Activated CD4-positive, CD25-positive, alpha-beta regulatory T cell (primary cell): Measurements from ENCODE around the gene TTLL9.

Experiments
- DNase-seq, 4 experiments: peaks; one replicate each; lab custom pipeline; 2025; lab: John Stamatoyannopoulos, UW

The TTLL9 gene

DNA sequence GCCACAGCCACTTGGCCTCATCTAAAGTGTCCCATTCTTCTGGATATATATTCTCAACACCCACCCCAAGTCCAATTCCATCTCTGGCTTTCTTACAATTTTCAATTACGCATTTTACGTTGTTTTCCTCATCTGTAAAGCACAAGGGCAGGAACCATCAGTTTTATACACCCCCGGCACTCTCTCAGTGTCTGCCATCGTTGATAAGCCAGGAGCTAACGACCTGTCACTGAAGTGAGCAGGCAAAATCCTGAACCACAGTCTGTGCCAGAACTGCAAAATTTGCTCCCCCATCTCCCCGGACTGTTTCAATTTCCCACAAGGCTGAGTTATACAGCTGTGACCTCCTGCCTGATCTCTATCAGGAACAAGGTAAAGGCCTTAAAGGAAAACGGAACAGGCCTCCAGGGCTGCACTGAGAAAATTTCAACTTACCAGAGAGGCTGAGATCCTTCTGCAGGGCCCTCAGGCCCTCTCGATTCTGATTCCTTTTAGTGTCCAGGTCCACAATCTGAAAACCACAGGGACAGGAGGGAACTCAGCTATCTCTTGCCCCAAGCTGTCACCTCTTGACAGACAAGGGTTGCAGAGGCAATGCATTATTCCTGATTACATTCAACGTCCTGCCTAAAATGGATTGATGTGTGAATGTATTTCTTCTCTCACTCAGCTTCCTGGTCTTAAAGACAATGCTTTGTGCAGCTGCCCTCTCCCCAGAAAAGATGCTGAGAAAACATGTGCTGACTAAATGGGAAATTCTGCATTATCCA is 79.6 kb downstream of the TTLL9 start:
- no peak for DNase-seq

DNA sequence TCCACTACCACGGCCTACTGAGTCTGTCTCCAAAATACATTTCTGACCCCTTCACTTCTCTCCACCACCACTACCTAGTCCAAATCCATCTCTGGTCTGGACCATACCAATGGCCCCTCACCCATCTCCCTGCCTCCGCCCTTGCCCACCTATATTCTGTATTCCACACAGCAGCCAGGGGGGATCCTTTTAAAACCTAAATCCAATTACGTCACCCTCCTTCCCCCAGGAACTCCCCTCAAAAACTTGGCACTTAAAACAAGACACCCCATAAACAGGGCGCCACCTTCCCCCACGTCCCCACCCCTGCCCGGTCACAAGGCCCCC is 80.7 kb downstream of the TTLL9 start:
- no peak for DNase-seq

DNA sequence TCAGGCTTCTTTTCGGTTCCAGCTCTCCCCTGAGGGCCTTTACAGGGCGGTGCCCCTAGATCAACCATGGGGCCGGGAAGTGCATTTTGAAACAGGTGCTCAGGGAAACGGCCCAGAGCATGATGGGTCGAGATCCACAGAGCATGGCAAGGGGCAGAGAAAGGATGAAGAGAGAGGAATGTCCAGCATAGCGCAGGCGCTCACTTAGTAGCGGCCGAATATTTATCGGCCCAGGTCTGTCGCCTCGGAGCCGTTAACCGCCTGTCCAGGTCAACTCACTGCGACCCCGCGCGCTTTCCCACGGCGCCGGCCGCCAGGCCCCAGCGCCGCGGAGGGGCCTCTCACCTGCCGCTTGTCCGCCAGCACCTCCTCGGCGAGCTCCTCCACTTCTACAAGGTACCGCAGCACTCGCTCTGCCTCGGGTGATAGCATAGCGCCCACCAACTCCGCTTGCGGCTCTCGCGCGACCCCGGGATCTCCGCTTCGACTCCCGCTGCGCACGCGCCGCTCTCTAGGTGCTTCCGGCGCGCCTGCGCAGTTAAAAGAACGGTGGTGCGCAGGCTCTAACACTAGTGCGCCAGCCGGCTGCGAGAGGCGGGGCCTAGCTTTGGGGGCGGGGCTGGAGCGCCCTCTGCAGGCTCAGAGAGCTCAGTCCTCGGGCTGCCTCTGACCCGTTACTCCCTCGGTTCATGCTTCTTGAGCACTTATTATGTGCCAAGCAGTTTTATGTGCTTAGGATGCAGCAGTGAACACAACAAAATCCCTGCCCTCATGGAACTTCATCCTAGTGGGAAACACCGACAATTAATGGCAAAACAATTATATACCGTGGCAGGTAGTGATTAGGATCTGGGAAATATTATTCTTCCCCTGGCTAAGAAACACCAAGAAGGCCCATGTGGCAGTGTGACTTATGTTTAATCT is 81.4 kb downstream of the TTLL9 start, which contains the start of gene PDRG1:
TSS of gene PDRG1 (minus strand) at position 517 of the 924 bp plus-strand sequence. CDS start at position 432, 85 bp downstream.
- DNase-seq, result peak; percentile 91 to 95 (median 94)

DNA sequence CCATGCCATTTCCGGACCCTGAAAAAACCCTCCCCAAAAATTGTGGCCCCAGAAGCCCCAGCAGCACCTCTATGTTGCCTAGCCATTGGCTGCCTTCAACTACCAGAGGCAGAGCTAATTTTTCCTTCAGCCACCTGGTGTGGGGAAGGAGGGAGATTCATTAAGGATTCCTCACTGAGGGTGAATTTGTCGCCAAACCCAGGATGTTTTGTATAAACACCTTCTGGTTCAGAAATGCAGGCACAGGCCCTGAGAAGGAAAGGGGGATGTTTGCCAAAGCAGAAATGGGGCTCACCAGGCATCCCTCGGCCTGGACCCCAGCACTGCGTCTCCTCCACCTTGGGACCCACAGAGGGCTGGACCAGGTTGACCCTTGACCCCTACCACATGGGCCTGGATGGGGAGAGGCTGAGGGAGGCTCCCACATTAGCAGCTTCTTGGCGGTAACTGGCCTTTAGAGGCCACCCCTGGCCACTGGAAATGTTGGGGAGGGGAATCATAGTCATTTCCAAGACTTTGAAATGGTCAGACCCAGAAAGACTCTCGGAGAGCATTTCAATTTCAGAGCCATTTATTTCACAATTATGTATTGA is 83.2 kb downstream of the TTLL9 start:
- DNase-seq, result no peak

DNA sequence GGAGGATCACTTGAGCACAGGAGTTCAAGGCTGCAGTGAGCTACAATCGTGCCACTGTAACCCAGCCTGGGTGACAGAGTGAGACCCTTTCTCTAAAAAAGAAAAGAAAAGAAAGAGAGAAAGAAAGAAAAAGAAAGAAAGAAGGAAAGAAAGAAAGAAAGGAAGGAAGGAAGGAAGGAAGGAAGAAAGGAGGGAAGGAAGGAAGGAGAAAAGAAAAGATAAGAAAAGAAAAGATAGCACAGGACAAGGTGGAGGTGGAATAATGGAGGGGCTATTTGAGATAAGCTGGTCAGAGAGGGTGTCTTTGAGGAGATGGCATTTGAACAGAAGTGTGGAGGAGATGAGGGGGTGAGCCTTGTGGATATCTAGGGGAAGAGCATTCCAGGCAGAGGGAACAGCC is 84.1 kb downstream of the TTLL9 start:
- DNase-seq, result no peak

DNA sequence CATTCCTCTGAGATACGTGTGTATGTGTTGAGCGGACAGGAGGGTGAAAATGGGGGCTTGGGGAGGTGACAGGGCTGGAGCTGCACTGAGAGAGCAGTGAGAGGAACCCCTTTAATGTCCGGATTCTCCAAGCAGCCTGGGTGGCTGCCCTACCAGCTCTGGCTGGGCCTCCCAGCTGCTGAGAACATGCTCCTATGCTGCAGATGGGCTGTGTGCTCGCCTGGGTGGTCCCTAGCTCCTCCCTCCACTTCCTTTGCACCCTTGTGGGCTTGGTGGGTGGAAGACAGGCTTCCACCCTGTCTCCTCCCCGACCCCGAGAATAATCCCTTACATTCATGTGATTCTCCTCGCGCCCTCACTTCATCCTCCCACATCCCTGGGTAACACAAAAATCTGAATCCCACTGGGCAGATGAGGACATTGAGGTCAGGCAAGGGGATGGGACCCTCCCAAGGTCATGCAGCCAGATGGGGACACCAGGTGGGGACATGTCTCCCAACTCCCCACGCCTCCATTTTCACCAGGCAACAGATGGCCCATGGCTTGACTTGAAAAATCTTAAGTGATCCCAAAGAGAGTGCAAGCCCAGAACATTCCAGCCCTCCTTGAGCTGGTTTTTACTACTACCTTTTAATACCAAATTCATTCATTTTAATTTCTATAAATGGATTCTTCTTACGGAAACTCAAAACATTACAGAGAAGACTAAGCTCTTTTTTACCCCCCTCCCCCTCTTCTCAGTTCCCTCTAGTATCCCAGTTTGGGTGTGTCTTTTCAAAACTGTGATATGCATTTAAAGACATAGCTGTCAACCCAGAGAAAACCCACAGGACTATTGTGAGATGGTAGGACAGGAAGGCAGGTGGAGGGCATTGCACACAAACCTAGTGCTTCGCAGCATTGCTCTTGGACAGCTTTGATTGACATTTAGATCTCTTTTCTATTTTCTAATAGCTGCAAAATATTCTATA is 86.4 kb downstream of the TTLL9 start:
- no peak for DNase-seq

DNA sequence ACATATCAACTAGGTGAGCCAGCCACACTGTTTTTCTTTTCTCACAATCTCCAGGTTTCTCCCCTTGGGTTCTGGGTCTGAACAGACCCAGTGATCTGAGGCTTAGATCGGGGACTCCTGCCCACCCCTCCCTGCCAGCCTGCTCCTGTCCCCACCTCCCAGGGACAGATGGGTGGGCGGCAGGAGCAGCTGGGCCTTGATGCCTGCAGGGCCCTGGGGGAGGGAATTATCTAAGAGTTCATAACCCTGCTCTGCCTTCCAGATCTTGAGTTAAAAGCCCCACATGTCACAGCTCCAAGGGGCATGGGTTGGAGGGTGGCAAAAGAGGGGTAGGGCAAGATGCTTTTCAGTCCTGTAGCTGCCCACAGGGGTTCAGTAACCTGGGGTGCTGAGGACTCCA is 92.3 kb downstream of the TTLL9 start:
- DNase-seq, result no peak

DNA sequence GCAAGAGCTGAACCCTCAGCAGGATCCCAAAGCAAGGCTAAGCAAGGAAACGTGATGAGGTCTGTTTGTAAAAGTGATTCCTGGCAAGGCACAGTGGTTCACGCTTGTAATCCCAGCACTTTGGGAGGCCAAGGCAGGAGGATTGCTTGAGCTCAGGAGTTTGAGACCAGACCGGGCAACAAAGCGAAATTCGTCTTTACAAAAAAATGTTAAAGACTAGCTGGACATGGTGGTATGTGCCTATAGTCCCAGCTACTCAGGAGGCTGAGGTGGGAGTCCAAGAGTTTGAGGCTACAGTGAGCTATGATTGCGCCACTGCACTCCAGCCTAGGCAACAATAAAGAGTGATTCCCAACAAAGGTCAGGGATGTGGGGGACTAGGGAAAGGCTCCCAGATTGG is 93.5 kb downstream of the TTLL9 start:
- no peak for DNase-seq

DNA sequence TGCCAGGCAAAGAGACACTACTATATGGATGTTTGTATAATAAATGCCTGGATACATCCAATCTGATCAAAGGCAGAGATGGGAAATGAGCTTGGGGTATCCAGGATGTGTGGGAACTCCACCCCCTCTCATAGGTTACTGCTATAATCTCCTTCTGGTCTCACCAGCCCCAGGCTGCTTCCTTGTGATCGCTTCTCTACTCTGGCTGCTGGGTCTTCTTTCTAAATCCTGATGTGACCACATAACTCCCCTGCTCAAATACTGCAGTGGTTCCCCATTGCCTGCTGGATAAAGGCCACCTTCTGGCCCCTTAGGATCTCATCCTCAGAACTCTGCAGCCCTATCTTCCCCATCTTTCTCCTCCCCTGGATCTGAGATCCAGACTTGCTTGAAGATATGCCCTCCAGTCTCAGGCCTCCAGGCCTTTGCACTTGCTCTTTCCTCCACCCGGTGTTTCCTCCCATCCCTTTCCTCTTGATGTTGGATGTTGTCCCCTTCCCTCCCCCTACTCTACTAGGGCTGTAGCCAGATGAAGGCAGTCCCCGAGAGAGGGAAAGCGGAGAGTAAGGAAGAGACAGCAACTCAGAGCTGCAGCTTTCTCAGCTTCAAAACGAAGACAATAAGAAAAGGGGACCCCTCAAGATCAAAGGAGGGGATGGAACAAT is 96.7 kb downstream of the TTLL9 start:
- DNase-seq, result no peak

DNA sequence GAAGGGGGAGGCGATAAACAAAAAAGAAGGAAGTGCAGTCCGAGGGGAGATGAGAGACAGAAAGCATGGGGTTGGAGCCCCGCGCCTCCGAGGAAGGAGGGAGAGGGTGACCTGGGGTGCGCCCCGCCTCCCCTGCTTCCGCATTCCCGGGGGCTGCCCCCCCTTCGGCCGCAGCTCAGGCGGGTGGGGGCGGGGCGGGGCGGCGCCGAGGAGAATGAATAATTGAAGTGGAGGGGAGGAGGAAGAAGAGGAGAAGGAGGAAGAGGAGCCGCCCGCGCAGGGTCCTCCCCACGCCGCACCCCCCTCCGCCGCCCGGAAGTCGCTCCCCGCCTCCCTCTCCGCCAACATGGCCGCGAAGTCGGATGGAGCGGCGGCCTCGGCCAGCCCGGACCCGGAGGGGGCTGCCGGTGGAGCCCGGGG is 97.4 kb downstream of the TTLL9 start, which contains the start of gene XKR7:
TSS of gene XKR7 (plus strand) at position 322 of the 420 bp plus-strand sequence. CDS start at position 347, 25 bp downstream.
- DNase-seq, result peak in 1 of 4 experiments; percentile 5

DNA sequence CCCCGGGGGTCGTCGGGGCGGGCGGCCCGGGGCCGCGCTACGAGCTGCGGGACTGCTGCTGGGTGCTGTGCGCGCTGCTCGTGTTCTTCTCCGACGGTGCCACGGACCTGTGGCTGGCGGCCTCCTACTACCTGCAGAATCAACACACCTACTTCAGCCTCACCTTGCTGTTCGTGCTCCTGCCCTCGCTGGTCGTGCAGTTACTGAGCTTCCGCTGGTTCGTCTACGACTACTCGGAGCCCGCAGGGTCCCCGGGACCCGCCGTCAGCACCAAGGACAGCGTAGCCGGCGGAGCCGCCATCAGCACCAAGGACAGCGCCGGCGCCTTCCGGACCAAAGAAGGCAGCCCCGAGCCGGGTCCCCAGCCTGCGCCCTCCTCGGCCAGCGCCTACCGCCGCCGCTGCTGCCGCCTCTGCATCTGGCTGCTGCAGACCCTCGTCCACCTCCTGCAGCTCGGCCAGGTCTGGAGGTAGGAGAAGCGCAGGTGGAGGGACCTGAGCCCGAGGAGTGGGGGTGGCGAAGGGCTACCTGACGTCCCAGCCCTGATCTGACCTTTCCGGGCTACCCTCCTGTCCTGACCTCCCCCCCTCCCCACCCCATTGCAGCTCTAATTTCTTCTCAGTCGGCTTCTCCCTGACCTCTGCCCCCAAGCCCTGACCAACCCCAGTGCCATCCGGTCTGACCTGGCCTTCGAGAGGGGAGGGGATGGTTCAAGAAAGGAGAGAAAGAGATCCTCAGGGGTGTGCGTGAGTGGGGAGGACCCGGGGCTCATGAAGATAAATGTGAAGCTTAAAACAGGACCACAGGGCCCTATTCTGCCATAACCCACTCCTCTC is 98.1 kb downstream of the TTLL9 start:
- DNase-seq, result peak; percentile 60 to 66 (median 62)

DNA sequence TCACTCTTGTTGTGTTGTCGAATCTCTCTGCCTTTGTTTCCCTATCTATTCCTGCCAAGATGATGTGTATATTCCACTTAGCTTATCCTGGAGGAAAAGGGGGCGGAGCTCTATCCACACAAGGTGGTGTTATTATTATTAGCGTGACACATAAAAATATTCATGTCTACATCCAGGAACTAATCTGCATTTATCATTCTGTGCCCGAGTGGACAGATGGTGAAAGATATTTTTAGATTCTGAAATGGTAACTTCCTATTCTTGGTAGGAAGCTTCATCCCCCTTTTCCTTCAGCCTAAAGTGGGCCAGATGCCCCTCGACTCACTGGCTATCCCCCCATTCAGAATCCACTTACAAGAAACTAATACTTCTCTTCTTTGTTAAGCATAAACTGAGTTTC is 99.6 kb downstream of the TTLL9 start:
- DNase-seq, result no peak

DNA sequence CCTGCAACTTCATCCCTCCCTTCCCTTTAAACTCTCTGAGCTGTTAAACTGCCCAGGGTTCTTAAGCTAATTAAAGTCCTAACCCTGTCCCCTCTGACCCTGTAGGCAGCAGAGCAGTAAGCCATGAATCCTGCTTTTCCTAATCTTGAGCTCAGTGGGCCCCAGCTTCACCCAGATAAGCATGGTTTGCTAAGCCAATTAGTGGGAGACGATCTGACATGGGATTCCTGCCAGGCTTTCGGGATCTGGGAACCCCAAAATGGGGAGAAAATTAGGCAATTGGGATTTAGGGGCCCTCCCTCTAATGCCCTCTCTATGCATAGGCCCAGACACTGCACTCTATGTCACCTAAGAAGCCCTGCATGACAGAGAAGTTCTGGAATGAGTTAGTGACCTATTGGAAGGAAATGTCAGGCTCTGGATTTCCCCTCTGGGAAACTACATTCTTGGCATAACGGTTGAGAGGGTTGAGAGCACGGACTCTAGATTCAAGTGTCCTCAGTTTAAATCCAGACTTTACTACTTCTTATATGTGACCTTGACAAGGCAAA is 102.1 kb downstream of the TTLL9 start:
- DNase-seq, result no peak

DNA sequence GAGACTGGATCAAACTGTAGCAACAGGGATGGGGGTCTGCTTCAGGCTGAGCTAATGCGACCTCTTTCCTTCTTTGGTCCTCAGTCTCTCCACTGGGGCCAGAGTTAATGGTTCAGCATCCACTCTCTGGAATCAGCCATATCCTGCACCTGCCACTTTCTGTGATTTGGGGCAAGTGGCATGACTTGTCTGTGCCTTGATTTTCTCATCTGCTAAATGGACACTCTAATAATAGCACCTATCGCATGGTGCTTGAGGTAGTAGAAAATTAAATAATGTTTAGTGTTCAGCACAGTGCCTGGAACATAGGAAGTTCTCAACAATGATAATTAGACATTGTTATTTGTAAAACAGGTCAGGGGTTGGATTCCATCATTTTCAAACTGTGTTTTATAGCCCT is 103.9 kb downstream of the TTLL9 start:
- no peak for DNase-seq

DNA sequence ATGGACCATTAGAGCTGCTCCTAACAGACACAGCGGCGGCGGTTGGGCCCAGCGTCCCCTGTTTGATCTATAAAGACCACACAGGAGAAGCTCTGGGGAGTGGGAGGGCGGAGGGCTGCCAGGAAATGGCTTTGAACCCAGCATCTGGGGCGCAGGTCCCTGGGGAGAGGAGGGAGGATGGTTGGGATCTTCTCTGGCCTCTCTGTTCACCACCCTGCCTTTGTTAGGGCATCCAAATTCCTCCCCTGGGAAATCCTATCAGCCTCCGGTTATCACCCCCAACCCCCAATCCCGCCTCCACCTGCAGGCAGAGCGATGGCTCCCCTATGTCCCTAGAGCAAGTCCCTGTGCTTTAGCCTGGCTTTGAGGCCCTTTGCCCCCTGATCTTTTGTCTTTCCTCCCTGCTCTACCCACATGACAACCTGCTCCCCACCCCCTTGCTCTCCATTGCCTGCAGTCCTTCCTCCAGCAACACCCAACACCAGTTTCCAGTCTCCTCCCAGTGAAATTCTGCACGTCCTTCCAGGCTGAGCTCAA is 104.6 kb downstream of the TTLL9 start:
- no peak for DNase-seq

DNA sequence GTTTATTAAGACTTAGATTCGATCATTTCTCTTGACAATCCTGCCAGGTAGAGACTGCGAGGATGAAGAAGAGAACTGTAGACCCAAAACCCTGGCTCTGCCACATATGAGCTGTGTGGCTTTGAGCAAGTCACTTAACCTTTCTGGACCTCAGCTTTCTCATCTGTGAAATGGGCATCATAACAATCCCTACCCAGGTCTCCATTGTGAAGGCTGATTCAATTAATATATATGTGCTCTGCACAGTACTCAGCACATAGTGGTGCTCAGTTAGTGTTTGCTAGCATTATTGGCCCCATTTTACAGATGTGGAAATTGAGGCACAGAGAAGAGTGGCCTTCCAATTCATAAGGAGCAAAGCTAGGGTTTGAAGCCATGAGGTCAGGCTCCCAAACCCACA is 105.4 kb downstream of the TTLL9 start:
- no peak for DNase-seq

DNA sequence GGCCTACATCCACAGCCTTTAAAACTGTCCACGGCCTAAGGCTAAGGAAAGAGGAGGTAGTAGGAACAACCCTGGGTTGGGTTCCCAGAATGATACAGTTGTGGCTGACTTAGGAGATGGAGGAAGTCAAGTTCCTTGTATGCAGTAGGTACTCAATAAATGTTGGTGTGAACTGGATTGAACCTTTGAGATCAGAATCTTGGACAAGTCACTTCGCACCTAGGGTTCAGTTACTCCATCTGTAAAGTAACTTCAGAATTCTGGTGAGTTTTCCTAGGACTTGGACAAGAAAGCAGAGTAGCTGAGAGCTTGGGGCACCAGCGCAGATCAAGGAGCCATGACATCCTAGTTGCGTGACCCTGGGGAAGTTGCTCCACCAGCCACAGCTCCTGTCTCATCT is 106.6 kb downstream of the TTLL9 start:
- DNase-seq, result no peak

DNA sequence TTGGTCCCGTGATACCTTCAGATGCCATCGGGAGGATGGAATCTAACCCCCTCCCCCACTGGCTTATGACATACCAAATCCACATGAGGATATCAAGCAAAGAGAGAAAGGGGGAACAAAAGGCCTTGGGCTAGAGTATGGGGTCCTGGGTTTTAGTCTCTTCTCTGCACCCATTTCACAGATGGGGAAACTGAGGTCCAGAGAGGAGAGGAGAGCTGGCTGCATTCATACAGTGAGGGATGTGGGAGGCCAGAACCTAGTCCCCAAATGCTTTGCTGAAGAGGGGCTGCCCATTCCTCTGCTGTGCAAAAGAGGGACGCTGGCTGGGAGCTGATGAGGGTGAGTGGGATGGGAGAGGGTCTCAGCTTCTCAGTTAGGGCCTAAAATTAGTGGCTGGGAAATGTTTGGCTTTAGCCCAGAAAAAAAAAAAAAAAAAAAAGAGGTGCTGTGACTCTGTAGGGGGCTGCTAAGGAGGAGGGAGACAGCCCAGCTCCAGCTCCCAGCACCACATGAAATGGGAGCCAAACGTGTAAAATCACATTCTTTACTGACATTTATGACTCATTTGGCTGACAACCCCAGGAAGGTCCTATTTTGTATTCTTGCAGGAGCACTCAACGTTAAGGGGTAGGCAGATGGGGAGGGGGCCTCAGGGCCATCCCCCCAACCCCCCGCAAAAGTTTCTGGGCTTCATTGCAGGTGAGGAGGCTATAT is 109.4 kb downstream of the TTLL9 start:
- DNase-seq, result no peak

DNA sequence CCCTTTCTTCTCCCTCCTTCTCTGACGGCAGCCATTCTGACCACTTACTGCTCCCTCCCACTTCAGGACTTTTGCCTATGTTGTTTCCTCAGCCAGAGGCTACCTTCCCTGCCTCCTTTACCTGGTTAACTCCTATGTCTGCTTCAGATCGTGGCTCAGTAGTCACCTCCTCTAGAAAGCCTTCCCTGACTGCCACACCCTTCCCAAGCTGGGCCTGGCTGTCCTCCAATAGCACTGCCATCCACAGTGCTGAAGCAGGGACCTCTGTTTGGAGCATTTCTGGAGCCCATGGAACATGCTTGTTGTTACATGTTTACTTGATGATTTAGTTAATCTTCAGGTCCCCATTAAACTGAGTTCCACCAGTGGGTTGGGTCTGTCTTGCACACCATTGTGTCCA is 111.3 kb downstream of the TTLL9 start:
- DNase-seq, result no peak
